RCC 7860 (cell line): ENCODE measurements around the gene ANO4.

ENCODE experiments used
- DNase-seq: peaks from one replicate; pipeline ENCODE4 v3.0.0-alpha.2; 2015; ENCODE audit warnings: low spot score
- FAIRE-seq: peaks from 2 replicates; lab custom pipeline; 2012; peaks lifted over from hg19 to GRCh38; lab: Jason Lieb, UNC

Gene ANO4

DNA sequence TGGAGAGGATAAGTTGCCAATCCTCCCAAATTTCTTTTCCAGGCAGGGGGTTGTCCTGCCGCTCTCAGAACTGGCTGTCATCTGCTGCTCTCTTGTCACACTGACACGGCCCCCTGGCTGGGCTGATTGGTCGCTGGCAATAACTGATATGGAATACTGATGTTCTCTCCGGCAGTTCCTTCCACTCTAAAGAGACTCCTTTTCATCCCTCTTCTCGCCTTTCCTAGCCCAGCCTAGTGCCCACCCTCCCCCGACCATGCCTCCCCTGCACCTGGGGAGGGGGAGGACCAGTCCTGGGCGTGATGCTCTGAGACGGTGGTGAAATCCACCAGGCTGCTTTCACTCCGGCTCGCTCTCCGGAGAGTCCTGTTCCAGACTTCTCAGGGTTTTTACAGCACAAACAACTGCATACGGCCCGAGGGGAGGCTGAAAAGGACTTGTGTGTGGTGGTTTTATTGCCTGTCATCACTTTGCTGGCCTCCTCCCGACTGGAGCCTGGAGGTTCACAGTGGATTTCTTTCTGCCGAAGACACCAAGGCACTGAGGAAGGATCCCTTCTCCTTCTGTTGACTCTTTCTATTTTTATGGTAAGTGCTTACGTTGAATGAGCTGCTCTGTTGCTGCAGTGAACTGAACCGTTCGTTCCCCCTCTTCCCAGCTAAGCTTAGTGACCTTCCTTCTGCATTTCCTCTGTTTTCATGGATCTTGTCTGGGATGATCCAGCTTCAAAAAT is at the start of gene ANO4:
Gene ANO4, plus strand, starts transcription at position 336 of the 733 bp plus-strand sequence. CDS start 107,010 bp downstream, outside the sequence.
- no peak for FAIRE-seq
- DNase-seq = no peak

DNA sequence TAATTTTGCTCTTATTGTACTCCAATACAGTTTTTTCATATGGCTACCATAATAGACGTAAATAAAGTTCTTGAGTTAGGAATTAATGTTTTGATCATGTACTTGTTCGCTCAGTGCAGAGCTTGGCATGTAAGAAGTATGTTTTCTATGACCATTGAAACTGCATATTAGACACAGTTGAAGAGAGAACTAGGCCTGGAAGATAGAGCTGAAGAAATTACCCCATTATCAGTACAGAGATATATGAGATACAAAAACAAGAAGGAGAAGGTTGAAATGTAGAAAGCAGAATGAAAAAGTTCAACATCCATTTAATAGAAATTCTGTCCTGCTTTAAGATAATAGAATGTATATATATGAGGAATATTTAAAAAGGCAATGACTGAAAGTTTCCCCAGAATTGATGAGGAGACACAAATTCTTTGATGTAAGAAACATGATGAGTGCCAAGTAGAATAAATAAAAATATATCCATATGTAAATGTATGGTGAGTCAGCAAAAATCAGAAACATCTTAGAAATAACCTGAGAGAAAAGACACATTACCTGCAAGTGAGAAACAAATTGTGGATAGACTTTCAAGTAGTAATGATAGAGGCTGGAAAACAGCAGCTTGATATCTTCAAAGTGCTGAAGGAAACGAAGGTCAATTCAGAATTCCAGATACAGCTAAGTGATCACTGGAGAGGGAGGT is 49.1 kb upstream of the ANO4 start:
- DNase-seq (no peak), FAIRE-seq (no peak)

DNA sequence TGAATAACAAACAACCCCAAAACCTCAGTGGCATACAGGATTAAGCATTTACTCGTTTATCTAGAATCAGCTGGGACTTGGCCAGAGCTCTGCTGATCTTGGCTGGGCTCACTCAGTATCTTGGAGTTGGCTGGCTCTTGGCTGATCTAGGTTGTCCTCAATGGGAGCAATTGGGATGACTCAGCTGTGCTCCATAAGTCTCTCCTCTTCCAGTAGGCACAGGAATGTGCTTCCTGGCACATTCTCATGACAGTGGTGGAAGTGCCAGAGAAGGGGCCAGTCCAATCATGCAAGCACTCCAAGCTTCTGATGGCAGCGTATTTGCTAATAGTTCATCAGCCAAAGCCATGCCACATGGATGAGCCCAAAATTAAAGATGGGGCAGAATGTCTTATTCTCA is 41.7 kb upstream of the ANO4 start:
- DNase-seq (no peak), FAIRE-seq (no peak)

GRCh38 chr12:100753837-100754236 is 40.7 kb upstream of the ANO4 start:
- DNase-seq (no peak), FAIRE-seq (no peak)

DNA sequence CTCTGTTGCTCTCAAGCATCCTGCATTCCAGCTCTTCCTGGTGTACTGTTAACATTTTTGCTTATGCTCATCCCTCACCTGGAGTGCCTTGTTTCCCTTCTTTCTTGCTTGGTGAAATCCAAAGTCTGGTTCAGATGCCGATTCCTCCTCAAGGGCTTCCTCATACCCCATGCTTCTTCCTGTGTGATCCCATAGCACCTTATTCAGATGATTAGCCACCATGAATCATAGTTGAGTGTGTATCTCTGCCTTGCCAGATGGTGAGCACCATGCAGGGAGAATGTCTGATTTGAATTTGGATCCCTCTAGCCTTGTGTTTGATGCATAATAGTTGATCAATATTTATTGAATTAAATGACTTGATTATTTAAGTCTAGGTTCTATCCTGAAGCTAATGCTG is 39.4 kb upstream of the ANO4 start:
- FAIRE-seq (no peak), DNase-seq (no peak)

DNA sequence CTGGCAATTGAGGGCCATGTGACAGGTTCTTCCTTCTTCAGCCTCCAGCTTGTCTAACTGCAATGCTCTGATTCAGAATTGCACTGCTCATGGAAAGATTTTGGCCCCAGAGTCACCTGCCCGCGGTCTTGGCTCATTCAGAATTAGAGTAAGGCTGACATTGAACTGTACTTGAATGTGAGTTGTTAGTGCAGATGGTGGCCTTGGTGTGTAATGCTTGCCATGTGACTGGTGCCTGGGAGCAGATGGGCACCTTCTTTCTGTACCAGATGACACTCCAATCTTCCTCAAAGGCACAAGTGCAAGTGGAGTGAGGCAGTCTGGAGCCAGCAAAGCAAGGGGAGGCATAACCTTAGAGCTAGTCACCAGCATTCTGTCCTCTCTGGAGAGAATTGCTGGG is 36.5 kb upstream of the ANO4 start:
- no peak for FAIRE-seq
- DNase-seq = no peak

DNA sequence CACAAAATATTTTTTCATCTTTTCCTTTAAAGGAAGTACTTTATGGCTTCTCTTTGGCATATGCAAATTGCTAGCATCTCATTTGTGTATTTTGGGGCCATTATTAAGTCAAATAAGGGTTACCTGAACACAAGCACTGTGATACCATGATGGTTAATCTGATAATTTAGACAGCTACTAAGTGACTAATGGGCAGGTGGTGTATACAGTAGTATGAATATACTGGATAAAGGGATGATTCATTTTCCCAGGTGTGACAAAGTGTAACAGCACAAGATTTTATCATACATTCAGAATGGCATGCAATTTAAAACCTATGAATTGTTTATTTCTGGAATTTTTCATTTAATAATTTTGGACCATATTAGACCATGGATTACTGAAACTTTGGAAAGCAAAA is 27.2 kb upstream of the ANO4 start:
- DNase-seq = no peak
- no peak for FAIRE-seq

- DNase-seq (no peak), FAIRE-seq (no peak)
These were observed 26.6 kb upstream of the ANO4 start for GRCh38 chr12:100767950-100768349.

- FAIRE-seq (no peak), DNase-seq (no peak)
These were observed 15.5 kb upstream of the ANO4 start for GRCh38 chr12:100778967-100779590.

DNA sequence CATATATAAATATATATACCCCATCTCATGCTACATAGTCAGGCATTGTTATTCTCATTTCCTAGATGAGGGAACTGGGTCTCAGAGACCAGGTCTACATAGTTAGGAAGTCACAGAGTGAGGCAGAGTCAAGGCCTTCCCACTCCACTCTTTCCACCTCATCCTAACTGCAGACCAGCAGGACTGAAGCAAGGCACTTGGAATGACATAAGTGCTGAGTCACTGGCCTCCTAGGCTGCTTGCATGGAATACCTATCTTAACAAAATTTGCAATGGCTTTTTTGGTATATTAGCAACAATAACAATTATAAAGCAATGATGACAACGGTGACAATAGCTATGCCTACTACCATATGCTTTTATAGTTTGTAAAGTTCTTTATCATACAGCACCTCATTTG is 5.4 kb upstream of the ANO4 start:
- no peak for DNase-seq
- FAIRE-seq = no peak

GRCh38 chr12:100789975-100790374 is 4.6 kb upstream of the ANO4 start:
- DNase-seq (no peak), FAIRE-seq (no peak)

DNA sequence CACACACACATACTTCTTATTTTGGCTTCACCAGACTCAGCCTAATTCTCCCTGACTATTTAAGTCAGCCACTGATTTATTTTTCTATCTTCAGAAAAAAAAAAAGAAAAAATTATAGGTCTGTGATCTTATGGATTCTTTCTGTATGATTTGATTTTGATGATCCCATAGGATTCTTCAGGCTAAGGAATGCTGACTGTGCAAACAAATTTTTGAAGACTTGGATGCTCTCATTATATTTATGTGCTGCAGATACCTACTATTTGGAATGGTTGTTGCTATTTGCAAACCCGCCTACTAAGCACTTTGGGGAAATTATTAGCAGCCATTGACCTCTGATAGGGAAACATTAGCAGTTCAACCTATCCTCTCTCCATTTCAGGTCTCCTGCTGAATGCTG is 4.0 kb upstream of the ANO4 start:
- FAIRE-seq (no peak), DNase-seq (no peak)

DNA sequence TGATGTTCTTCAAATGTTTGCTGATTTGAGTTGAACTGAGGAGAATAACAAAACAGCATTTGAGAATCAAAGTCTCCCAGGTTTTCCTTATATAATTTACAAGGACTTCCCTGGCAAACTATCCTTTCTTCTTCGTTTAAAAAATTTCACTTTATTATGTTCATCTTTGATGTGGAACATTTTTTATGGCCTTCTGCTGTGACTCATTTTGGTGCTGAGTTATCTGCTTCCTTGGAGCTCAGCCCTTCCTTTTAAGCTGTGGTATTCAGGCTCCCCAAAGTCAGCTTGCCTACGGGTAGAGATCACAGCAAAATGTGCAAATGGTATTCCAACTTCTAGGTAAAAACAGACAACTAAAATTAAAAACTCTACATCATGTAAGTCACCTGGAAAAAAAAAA is 1.4 kb upstream of the ANO4 start:
- FAIRE-seq (no peak), DNase-seq (no peak)

GRCh38 chr12:100795174-100795799 is 711 bp downstream of the ANO4 start:
- DNase-seq = no peak
- no peak for FAIRE-seq

- no peak for DNase-seq
- no peak for FAIRE-seq
These were observed 1.2 kb downstream of the ANO4 start for GRCh38 chr12:100795800-100796179.

GRCh38 chr12:100796621-100797020 is 2.0 kb downstream of the ANO4 start:
- FAIRE-seq (no peak), DNase-seq (no peak)

GRCh38 chr12:100797246-100797645 is 2.7 kb downstream of the ANO4 start:
- DNase-seq = no peak
- no peak for FAIRE-seq

GRCh38 chr12:100797786-100798185 is 3.2 kb downstream of the ANO4 start:
- FAIRE-seq (no peak), DNase-seq (no peak)

- no peak for FAIRE-seq
- DNase-seq = no peak
These were observed 3.9 kb downstream of the ANO4 start for GRCh38 chr12:100798286-100799160.

- DNase-seq (no peak), FAIRE-seq (no peak)
These were observed 5.2 kb downstream of the ANO4 start for GRCh38 chr12:100799770-100800169.

DNA sequence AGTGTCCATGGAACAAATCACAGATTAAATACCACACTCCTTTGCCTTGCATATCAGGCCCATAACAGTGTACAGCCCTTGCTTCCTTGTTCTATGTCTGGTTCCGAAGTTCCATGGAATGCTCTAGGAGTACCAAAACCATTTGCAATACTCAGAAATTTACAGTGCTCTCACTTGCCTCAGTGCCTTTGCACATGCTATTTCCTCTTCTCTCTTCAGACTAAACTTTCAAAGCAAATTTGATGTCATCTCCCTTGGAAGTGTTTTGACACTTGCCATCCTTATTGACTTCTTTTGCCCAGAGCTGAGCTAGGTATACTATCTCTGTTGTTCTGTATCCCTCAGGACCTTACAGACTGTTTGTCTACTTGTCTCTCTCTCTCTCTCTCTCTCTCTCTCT is 6.1 kb downstream of the ANO4 start:
- no peak for DNase-seq
- no peak for FAIRE-seq
